GM23248 (cell line): Measurements from ENCODE around the gene ATP2B1. TPM values are rescaled to one million over a fixed set of nuclear protein-coding genes. Genes with fewer than 3 reads are reported as not detected.
A peak's percentile ranks its signal among the peaks of the same experiment; 100 is the strongest.

ENCODE experiments used
- DNase-seq: peaks from one replicate; pipeline ENCODE4 v3.0.0-alpha.2; 2015
- H2AFZ ChIP-seq: fragments of 200-600 bp; sonication (generic); 2 replicates; pipeline ENCODE4 v1.6.1; 2016; ENCODE audit warnings: antibody characterized with exemption
- H3F3A ChIP-seq: fragments of 200-600 bp; sonication (generic); 2 replicates; pipeline ENCODE4 v1.6.1; 2016; ENCODE audit warnings: mild to moderate bottlenecking, antibody characterized with exemption, mixed run types; ENCODE audit not compliant: insufficient read depth
- H3K27ac ChIP-seq: fragments of 200-600 bp; sonication (generic); 2 replicates; pipeline ENCODE4 v1.5.1; 2016; ENCODE audit warnings: mild to moderate bottlenecking
- H3K27me3 ChIP-seq: fragments of 200-600 bp; sonication (generic); replicated peaks from 2 replicates; pipeline ENCODE4 v1.6.1; 2016; ENCODE audit warnings: mild to moderate bottlenecking; ENCODE audit not compliant: insufficient read depth
- H3K36me3 ChIP-seq: fragments of 200-600 bp; sonication (generic); 2 replicates; pipeline ENCODE4 v1.6.1; 2016; ENCODE audit warnings: low read depth, mild to moderate bottlenecking
- H3K4me1 ChIP-seq: fragments of 200-600 bp; sonication (generic); 2 replicates; pipeline ENCODE4 v1.6.1; 2016; ENCODE audit warnings: mild to moderate bottlenecking; ENCODE audit not compliant: insufficient read depth
- H3K4me2 ChIP-seq: fragments of 200-600 bp; sonication (generic); one replicate; pipeline ENCODE4 v1.6.1; 2016; ENCODE audit warnings: mild to moderate bottlenecking; ENCODE audit not compliant: unreplicated experiment
- H3K4me3 ChIP-seq: fragments of 200-600 bp; sonication (generic); 2 replicates; pipeline ENCODE4 v1.5.1; 2016; ENCODE audit warnings: mild to moderate bottlenecking
- H3K79me2 ChIP-seq: fragments of 200-600 bp; sonication (generic); 2 replicates; pipeline ENCODE4 v1.6.1; 2016; ENCODE audit warnings: mild to moderate bottlenecking; ENCODE audit not compliant: insufficient read depth
- H3K9ac ChIP-seq: fragments of 200-600 bp; sonication (generic); 2 replicates; pipeline ENCODE4 v1.6.1; 2016; ENCODE audit warnings: mild to moderate bottlenecking
- H3K9me2 ChIP-seq: fragments of 200-600 bp; sonication (generic); 2 replicates; pipeline ENCODE4 v1.6.1; 2016; ENCODE audit warnings: mixed run types, mild to moderate bottlenecking, moderate library complexity; ENCODE audit not compliant: insufficient read depth
- H3K9me3 ChIP-seq: fragments of 200-600 bp; sonication (generic); one replicate; pipeline ENCODE4 v1.6.1; 2017; ENCODE audit warnings: low read depth
- H4K20me1 ChIP-seq: fragments of 200-600 bp; sonication (generic); 2 replicates; pipeline ENCODE4 v1.6.0; 2016; ENCODE audit not compliant: insufficient read depth
- EZH2 ChIP-seq: fragments of 200-600 bp; sonication (generic); IDR thresholded peaks from 2 replicates; pipeline ENCODE4 v1.6.1; 2018; ENCODE audit warnings: antibody characterized with exemption, mild to moderate bottlenecking; ENCODE audit not compliant: insufficient read depth, poor library complexity, severe bottlenecking
- EZH2phosphoT487 ChIP-seq: fragments of 200-600 bp; sonication (generic); IDR thresholded peaks from 2 replicates; pipeline ENCODE4 v1.6.1; 2018; ENCODE audit warnings: antibody characterized with exemption, moderate library complexity, mild to moderate bottlenecking, low read depth; ENCODE audit not compliant: insufficient read depth
- WGBS, 2 experiments: methylation state at CpG; one replicate each; pipeline ENCODE4 v1.1.6; 2015 to 2017; ENCODE audit warnings: low lambda C conversion rate in 2 of 2, low coverage in 1 of 2; ENCODE audit errors: missing lambda C conversion rate in 2 of 2; 5-methylcytosine and 5-hydroxymethylcytosine counted together
- in situ Hi-C: fragments of 300-500 bp; cut with MboI; formaldehyde crosslinking; loops from 2 replicates; pipeline ENCODE4 v1.15.0; 2020
- polyA plus RNA-seq: library from polyadenylated mRNA; unstranded; fragments of >200 nt; fragmentation: Nextera tagmentation; extraction: Ambion mirVana; gene quantifications from 2 replicates; pipeline ENCODE4 v1.2.1, GENCODE V29; 2016
- total RNA-seq: library from RNA; depleted of rRNA; stranded (reverse); fragments of >200 nt; shearing (Covaris generic); gene quantifications from 2 replicates; pipeline ENCODE4 v1.2.3, GENCODE V29; 2014

Gene ATP2B1
- total and polyA plus RNA-seq, 2 experiments from 2014 or later = 34.5 to 80.1 TPM

GRCh38 chr12:89709157-89709994, 738 bp upstream of the ATP2B1 start:
- H3K9me3 ChIP-seq = no peaks in the 10 kb centered on the region
- WGBS, 2 experiments = 0 to 1% methylated on average over 40 to 92 of the region's 103 CpGs
- peak; percentile 98 for DNase-seq
- no peaks in the 10 kb centered on the region for H3K27me3 ChIP-seq
- peak overlapping the region; percentile 95 for H3K9ac ChIP-seq
- peaks cover 40% of the 10 kb centered on the region for H3K79me2 ChIP-seq
- TF ChIP-seq EZH2phosphoT487 = no peak
- TF ChIP-seq EZH2 = no peak
- no peaks in the 10 kb centered on the region for H3K36me3 ChIP-seq
- peak overlapping the region; percentile 90 for H3K27ac ChIP-seq
- in situ Hi-C loops = no loop called here
- H3F3A ChIP-seq = peaks cover 13% of the 10 kb centered on the region; the same call in 1 of the 2 replicates
- peak overlapping the region; percentile 82 for H3K4me2 ChIP-seq
- H4K20me1 ChIP-seq = no peaks in the 10 kb centered on the region
- peak overlapping the region; percentile 78 for H2AFZ ChIP-seq
- peaks cover 16% of the 10 kb centered on the region for H3K4me1 ChIP-seq
- H3K9me2 ChIP-seq = no peaks in the 10 kb centered on the region
- peak overlapping the region; percentile 90 for H3K4me3 ChIP-seq

GRCh38 chr12:89707703-89708564, 704 bp downstream of the ATP2B1 start:
- no peaks in the 10 kb centered on the region for H3K36me3 ChIP-seq
- H3K4me1 ChIP-seq = peaks cover 27% of the 10 kb centered on the region
- peak overlapping the region; percentile 95 for H3K9ac ChIP-seq
- H3K4me2 ChIP-seq = peak overlapping the region; percentile 76
- H3K4me3 ChIP-seq = peak overlapping the region; percentile 90
- no peaks in the 10 kb centered on the region for H4K20me1 ChIP-seq
- in situ Hi-C loops = no loop called here
- no peaks in the 10 kb centered on the region for H3K9me2 ChIP-seq
- TF ChIP-seq EZH2 (no peak), EZH2phosphoT487 (no peak)
- H3K27me3 ChIP-seq = no peaks in the 10 kb centered on the region
- peak overlapping the region; percentile 66 for H2AFZ ChIP-seq
- WGBS, 2 experiments = 1% methylated on average over 38 to 67 of the region's 73 CpGs
- H3K79me2 ChIP-seq = peaks cover 54% of the 10 kb centered on the region
- DNase-seq = peak; percentile 73
- no peaks in the 10 kb centered on the region for H3K9me3 ChIP-seq
- peak overlapping the region; percentile 90 for H3K27ac ChIP-seq
- peaks cover 13% of the 10 kb centered on the region; the same call in 1 of the 2 replicates for H3F3A ChIP-seq

- Histone ChIP-seq H3F3A (peaks cover 13% of the 10 kb centered on the region; the same call in 1 of the 2 replicates), H3K27ac (peak overlapping the region; percentile 90), H3K4me3 (peak overlapping the region; percentile 90), H3K9ac (peak overlapping the region; percentile 95), H3K9me3 (no peaks in the 10 kb centered on the region), H3K36me3 (no peaks in the 10 kb centered on the region), H4K20me1 (no peaks in the 10 kb centered on the region), H3K4me2 (peak overlapping the region; percentile 76), H3K79me2 (peaks cover 62% of the 10 kb centered on the region), H3K9me2 (no peaks in the 10 kb centered on the region), H3K4me1 (peaks cover 27% of the 10 kb centered on the region), H2AFZ (peak overlapping the region; percentile 66), H3K27me3 (no peaks in the 10 kb centered on the region)
- WGBS, 2 experiments = 24% methylated on average over 17 of the region's 17 CpGs
- no peak for TF ChIP-seq EZH2phosphoT487
- peak; percentile 73 for DNase-seq
- in situ Hi-C loops = no loop called here
These were observed 1.5 kb downstream of the ATP2B1 start for GRCh38 chr12:89706986-89707702.

GRCh38 chr12:89706551-89706950, 2.1 kb downstream of the ATP2B1 start:
- DNase-seq = peak; percentile 41
- Histone ChIP-seq H3K4me3 (peak overlapping the region; percentile 90), H3K27me3 (no peaks in the 10 kb centered on the region), H3K9ac (peak overlapping the region; percentile 95), H3K27ac (peak overlapping the region; percentile 90; the same call in 1 of the 2 replicates), H3K9me2 (no peaks in the 10 kb centered on the region), H3K79me2 (peaks cover 68% of the 10 kb centered on the region), H3K4me2 (peak overlapping the region; percentile 76), H3K9me3 (no peaks in the 10 kb centered on the region), H4K20me1 (peaks cover 3% of the 10 kb centered on the region; the same call in 1 of the 2 replicates), H2AFZ (peak overlapping the region; percentile 66; the same call in 1 of the 2 replicates), H3F3A (peaks cover 13% of the 10 kb centered on the region; the same call in 1 of the 2 replicates), H3K36me3 (no peaks in the 10 kb centered on the region), H3K4me1 (peaks cover 27% of the 10 kb centered on the region)
- in situ Hi-C loops = no loop called here
- 67 to 70% methylated on average over 7 of the region's 7 CpGs for WGBS, 2 experiments
- TF ChIP-seq EZH2 = no peak
